A549 (cell line): ENCODE data around the gene DSG1. TPM values are rescaled to one million over a fixed set of nuclear protein-coding genes. Genes with fewer than 3 reads are reported as not detected.

ENCODE experiments used
- ATAC-seq, 2 experiments: fragments of 200-7000 bp in 1 of 2; fragments of >200 bp in 1 of 2; cut with Nextera tagmentation in 1 of 2; cut with Tn5 transposase in 1 of 2; 3 replicates each; pipeline versions ENCODE4 v1.8.0 to v1.9.1; 2018 to 2020; ENCODE audit warnings: mild to moderate bottlenecking in 1 of 2, moderate library complexity in 1 of 2
- CTCF ChIA-PET: fragments of 300-600 bp; sonication (Branson Sonifier 250); formaldehyde crosslinking; extraction: SDS; loops from one replicate; lab custom pipeline; 2021; ENCODE audit warnings: antibody characterized with exemption, inconsistent platforms; lab: Yijun Ruan, JAX
- POLR2A ChIA-PET: fragments of 350-600 bp; formaldehyde crosslinking; extraction: SDS; loops from one replicate; lab custom pipeline; 2021; ENCODE audit warnings: antibody characterized with exemption, inconsistent platforms; lab: Yijun Ruan, JAX
- DNase-seq, 2 experiments: peaks; one replicate each; pipeline versions ENCODE4 v3.0.0 to v3.0.0-alpha.2; 2011 to 2016; ENCODE audit warnings: low read depth in 1 of 2, low spot score in 1 of 2
- FAIRE-seq: peaks from 2 replicates; lab custom pipeline; 2011; peaks lifted over from hg19 to GRCh38; lab: Jason Lieb, UNC
- H3K27ac ChIP-seq, 2 experiments: fragments of >200 bp; sonication (Bioruptor Twin); formaldehyde crosslinking; 3 replicates each; pipeline ENCODE4 v1.5.1; 2016 to 2017
- H3K4me1 ChIP-seq: fragments of >200 bp; sonication (Bioruptor Twin); formaldehyde crosslinking; 3 replicates; pipeline ENCODE4 v1.6.1; 2016
- H3K4me2 ChIP-seq: fragments of >200 bp; sonication (Bioruptor Twin); formaldehyde crosslinking; 3 replicates; pipeline ENCODE4 v1.6.1; 2016
- H3K4me3 ChIP-seq: fragments of >200 bp; sonication (Bioruptor Twin); formaldehyde crosslinking; 3 replicates; pipeline ENCODE4 v1.5.1; 2016
- H3K9me3 ChIP-seq: fragments of >200 bp; sonication (Bioruptor Twin); formaldehyde crosslinking; 3 replicates; pipeline ENCODE4 v1.6.1; 2016
- BCL3 ChIP-seq: fragments of >200 bp; sonication (Bioruptor Twin); formaldehyde crosslinking; IDR thresholded peaks from 3 replicates; pipeline ENCODE4 v1.6.1; 2016
- CBX2 ChIP-seq: fragments of 200-600 bp; sonication (generic); IDR thresholded peaks from 2 replicates; pipeline ENCODE4 v1.6.1; 2016; ENCODE audit warnings: low read depth, mild to moderate bottlenecking, borderline replicate concordance
- EHMT2 ChIP-seq: fragments of 200-600 bp; sonication (generic); IDR thresholded peaks from 2 replicates; pipeline ENCODE4 v1.6.1; 2016; ENCODE audit warnings: antibody characterized with exemption, low read depth, mild to moderate bottlenecking, moderate library complexity
- ELK1 ChIP-seq: fragments of 150-350 bp; IDR thresholded peaks from 2 replicates; pipeline ENCODE4 v1.6.1; 2014; ENCODE audit warnings: low read depth, mild to moderate bottlenecking, low read length
- FOSB ChIP-seq: fragments of 250-450 bp; sonication (Bioruptor Pico); IDR thresholded peaks from 2 replicates; pipeline ENCODE4 v1.5.0; 2020; ENCODE audit warnings: mild to moderate bottlenecking, moderate library complexity
- FOSL2 ChIP-seq, 2 experiments: fragments of 450-650 bp in 1 of 2; fragments of >200 bp in 1 of 2; sonication (Bioruptor Twin) in 1 of 2; formaldehyde crosslinking; IDR thresholded peaks; 2 replicates each; pipeline versions ENCODE4 v1.5.0 to v1.6.1; 2016 to 2020; ENCODE audit warnings: mild to moderate bottlenecking in 1 of 2, moderate library complexity in 1 of 2
- HES2 ChIP-seq: fragments of >200 bp; sonication (Bioruptor Twin); formaldehyde crosslinking; IDR thresholded peaks from 2 replicates; pipeline ENCODE4 v1.6.1; 2016
- HEYL ChIP-seq: fragments of 250-450 bp; sonication (Bioruptor Pico); IDR thresholded peaks from 2 replicates; pipeline ENCODE4 v1.8.0; 2021; ENCODE audit warnings: mild to moderate bottlenecking, moderate library complexity
- HOXB13 ChIP-seq: fragments of 250-450 bp; sonication (Bioruptor Pico); IDR thresholded peaks from 2 replicates; pipeline ENCODE4 v1.5.0; 2020; ENCODE audit warnings: low read depth, mild to moderate bottlenecking, moderate library complexity
- JUN ChIP-seq, 2 experiments: fragments of >200 bp; sonication (Bioruptor Twin); formaldehyde crosslinking; IDR thresholded peaks; 2 replicates in 1 of 2; 3 replicates in 1 of 2; pipeline ENCODE4 v1.6.1; 2016 to 2017
- KDM1A ChIP-seq: fragments of 200-600 bp; sonication (generic); IDR thresholded peaks from 2 replicates; pipeline ENCODE4 v1.6.1; 2016; ENCODE audit warnings: low read depth, mild to moderate bottlenecking
- MAZ ChIP-seq: fragments of 150-350 bp; IDR thresholded peaks from 2 replicates; pipeline ENCODE4 v1.6.1; 2014; ENCODE audit warnings: antibody characterized with exemption, low read depth, low read length, borderline replicate concordance
- NFE2L2 ChIP-seq: fragments of 150-350 bp; conservative IDR thresholded peaks from 2 replicates; pipeline ENCODE4 v1.6.1; 2014; ENCODE audit warnings: low read length
- NPAS2 ChIP-seq: fragments of 250-450 bp; sonication (Bioruptor Pico); IDR thresholded peaks from 2 replicates; pipeline ENCODE4 v1.8.0; 2022; ENCODE audit warnings: mild to moderate bottlenecking, moderate library complexity, borderline replicate concordance
- POLR2A ChIP-seq: IDR thresholded peaks from 2 replicates; pipeline ENCODE4 v1.6.1; 2012; ENCODE audit warnings: mild to moderate bottlenecking, low read length
- RCOR1 ChIP-seq: fragments of 150-350 bp; IDR thresholded peaks from 2 replicates; pipeline ENCODE4 v1.6.1; 2014; ENCODE audit warnings: antibody characterized with exemption, low read length, low read depth
- REST ChIP-seq: fragments of 200-600 bp; sonication (generic); IDR thresholded peaks from 2 replicates; pipeline ENCODE4 v1.6.1; 2016; ENCODE audit warnings: antibody characterized with exemption, mild to moderate bottlenecking, moderate library complexity
- RFX5 ChIP-seq: fragments of 450-650 bp; IDR thresholded peaks from 2 replicates; pipeline ENCODE4 v1.7.1; 2014; ENCODE audit warnings: antibody characterized with exemption, mild to moderate bottlenecking, moderate library complexity
- SMC3 ChIP-seq: fragments of >200 bp; sonication (Bioruptor Twin); formaldehyde crosslinking; IDR thresholded peaks from 3 replicates; pipeline ENCODE4 v1.6.1; 2018; ENCODE audit warnings: inconsistent platforms
- TFCP2L1 ChIP-seq: fragments of 250-450 bp; sonication (Bioruptor Pico); IDR thresholded peaks from 2 replicates; pipeline ENCODE4 v1.5.0; 2021; ENCODE audit warnings: mild to moderate bottlenecking
- USF2 ChIP-seq: fragments of 450-650 bp; IDR thresholded peaks from 2 replicates; pipeline ENCODE4 v1.6.1; 2014; ENCODE audit warnings: antibody characterized with exemption
- ZSCAN20 ChIP-seq: fragments of 250-450 bp; sonication (Bioruptor Pico); IDR thresholded peaks from 2 replicates; pipeline ENCODE4 v1.8.0; 2022; ENCODE audit warnings: mild to moderate bottlenecking, moderate library complexity
- WGBS: methylation state at CpG from one replicate; pipeline ENCODE4 v1.1.6; 2017; ENCODE audit errors: missing lambda C conversion rate; 5-methylcytosine and 5-hydroxymethylcytosine counted together
- polyA plus RNA-seq, 4 experiments: library from polyadenylated mRNA; depleted of rRNA in 3 of 4; stranded (reverse); fragments of >200 nt; fragmentation: RNase III in 1 of 4; extraction: RNeasy Plus Mini Kit Qiagen cat#74134 plus additional on column Dnase treatment in 1 of 4; gene quantifications; 2 replicates in 3 of 4; 3 replicates in 1 of 4; pipeline ENCODE4 v1.2.3, GENCODE V29; 2011 to 2017

The DSG1 gene
- polyA plus RNA-seq, 2 of the 4 experiments (the other 2 are of a cell fraction), result not detected

GRCh38 chr18:31316974-31317373 is 986 bp upstream of the DSG1 start (continued):
- TF ChIP-seq ELK1, result no peak
- no peak for TF ChIP-seq POLR2A
- no peak for TF ChIP-seq EHMT2
- TF ChIP-seq JUN (IDR thresholded peaks at IDR 0.05), result no peak
- TF ChIP-seq, all 56 proteins: peak for 0

GRCh38 chr18:31321719-31322118 is 3.8 kb downstream of the DSG1 start:
- peaks cover 8% of the 10 kb centered on the region; the same call in 1 of the 3 replicates for H3K4me1 ChIP-seq
- H3K4me3 ChIP-seq, result no peak overlapping the region
- no peak for ATAC-seq
- TF ChIP-seq HOXB13 (CRISPR knock-in tag) (no peak), ZSCAN20 (no peak), USF2 (no peak), CBX2 (no peak), NPAS2 (no peak), REST (no peak), JUN (IDR thresholded peaks at IDR 0.05) (no peak), SMC3 (no peak), NFE2L2 (no peak), HEYL (no peak), FOSB (CRISPR knock-in tag) (no peak), ELK1 (no peak), RCOR1 (no peak), HES2 (no peak), BCL3 (no peak), RFX5 (no peak), TFCP2L1 (CRISPR knock-in tag) (no peak), MAZ (no peak), KDM1A (no peak), FOSL2 (IDR thresholded peaks at IDR 0.05) (no peak), FOSL2 (CRISPR knock-in tag; IDR thresholded peaks at IDR 0.05) (no peak)
- ChIA-PET POLR2A (no interaction called here), CTCF (no interaction called here)
- FAIRE-seq, result no peak
- DNase-seq, result no peak
- no peak overlapping the region for H3K27ac ChIP-seq
- no peaks in the 10 kb centered on the region for H3K9me3 ChIP-seq
- no peak overlapping the region for H3K4me2 ChIP-seq
- WGBS, result 47% methylated on average over 2 of the region's 2 CpGs
